WTC11 (cell line): Measurements from ENCODE around the gene ATXN7L2. TPM values are rescaled to one million over a fixed set of nuclear protein-coding genes. Genes with fewer than 3 reads are reported as not detected.

Source experiments
- ATAC-seq: fragments of 200-7000 bp; cut with Tn5 transposase; 2 replicates; pipeline ENCODE4 v1.10.0; 2021; ENCODE audit warnings: mild to moderate bottlenecking, moderate library complexity
- CTCF ChIA-PET: fragments of 300-600 bp; sonication (Branson Sonifier 250); formaldehyde crosslinking; loops from one replicate; lab custom pipeline; 2021; ENCODE audit warnings: antibody characterized with exemption; lab: Charles Lee
- POLR2A ChIA-PET: fragments of 350-600 bp; sonication (Branson Sonifier 250); formaldehyde crosslinking; loops from one replicate; lab custom pipeline; 2021; ENCODE audit warnings: antibody characterized with exemption; lab: Charles Lee
- DNase-seq: peaks from one replicate; pipeline ENCODE4 v3.0.0; 2021; ENCODE audit warnings: low spot score
- H3K27ac Mint-ChIP-seq: 2 replicates; pipeline ENCODE4 v1.8.0; 2021; ENCODE audit warnings: mixed read lengths
- H3K27me3 Mint-ChIP-seq: 2 replicates; pipeline ENCODE4 v1.8.0; 2021; ENCODE audit warnings: low read depth, mild to moderate bottlenecking, moderate library complexity, mixed read lengths
- H3K36me3 Mint-ChIP-seq: 2 replicates; pipeline ENCODE4 v1.8.0; 2021; ENCODE audit warnings: mixed read lengths
- H3K4me1 Mint-ChIP-seq: 2 replicates; pipeline ENCODE4 v1.8.0; 2022; ENCODE audit warnings: mixed read lengths
- H3K4me3 Mint-ChIP-seq: 2 replicates; pipeline ENCODE4 v1.8.0; 2021; ENCODE audit warnings: mild to moderate bottlenecking, moderate library complexity, mixed read lengths
- H3K9me3 Mint-ChIP-seq: 2 replicates; pipeline ENCODE4 v1.8.0; 2021; ENCODE audit warnings: mixed read lengths
- AR ChIP-seq: fragments of 250-450 bp; sonication (Bioruptor Pico); IDR thresholded peaks from 2 replicates; pipeline ENCODE4 v1.9.0; 2021; ENCODE audit warnings: mild to moderate bottlenecking
- ATF1 ChIP-seq: sonication (generic); formaldehyde crosslinking; IDR thresholded peaks from 2 replicates; pipeline ENCODE4 v1.8.1; 2023; ENCODE audit warnings: mild to moderate bottlenecking, moderate library complexity, missing genetic modification reagents
- FOXJ3 ChIP-seq: sonication (generic); formaldehyde crosslinking; IDR thresholded peaks from 2 replicates; pipeline ENCODE4 v1.9.0; 2021; ENCODE audit warnings: missing genetic modification reagents, mild to moderate bottlenecking, borderline replicate concordance
- FOXP1 ChIP-seq: sonication (generic); formaldehyde crosslinking; IDR thresholded peaks from 2 replicates; pipeline ENCODE4 v1.8.0; 2022; ENCODE audit warnings: missing genetic modification reagents, mild to moderate bottlenecking, moderate library complexity, borderline replicate concordance
- GTF2I ChIP-seq: fragments of 250-450 bp; sonication (Bioruptor Pico); conservative IDR thresholded peaks from 2 replicates; pipeline ENCODE4 v1.4.0; 2021; ENCODE audit warnings: mild to moderate bottlenecking
- IRF1 ChIP-seq: sonication (generic); formaldehyde crosslinking; IDR thresholded peaks from 2 replicates; pipeline ENCODE4 v1.8.0; 2023; ENCODE audit warnings: missing genetic modification reagents
- MXD4 ChIP-seq: fragments of 250-450 bp; sonication (Bioruptor Pico); IDR thresholded peaks from 2 replicates; pipeline ENCODE4 v1.8.0; 2021; ENCODE audit warnings: mild to moderate bottlenecking, moderate library complexity, borderline replicate concordance
- NR1H2 ChIP-seq: sonication (generic); formaldehyde crosslinking; IDR thresholded peaks from 2 replicates; pipeline ENCODE4 v1.9.0; 2021; ENCODE audit warnings: mild to moderate bottlenecking, moderate library complexity, missing genetic modification reagents
- SOX15 ChIP-seq: fragments of 250-450 bp; sonication (Bioruptor Pico); IDR thresholded peaks from 2 replicates; pipeline ENCODE4 v1.9.0; 2021; ENCODE audit warnings: mild to moderate bottlenecking
- SP1 ChIP-seq: sonication (generic); formaldehyde crosslinking; conservative IDR thresholded peaks from 2 replicates; pipeline ENCODE4 v1.8.1; 2022; ENCODE audit warnings: missing genetic modification reagents
- TEAD1 ChIP-seq: sonication (generic); formaldehyde crosslinking; IDR thresholded peaks from 2 replicates; pipeline ENCODE4 v1.8.0; 2022; ENCODE audit warnings: mild to moderate bottlenecking, missing genetic modification reagents
- ZBTB21 ChIP-seq: sonication (generic); formaldehyde crosslinking; IDR thresholded peaks from 2 replicates; pipeline ENCODE4 v1.8.1; 2023; ENCODE audit warnings: mild to moderate bottlenecking, missing genetic modification reagents, borderline replicate concordance
- ZNF121 ChIP-seq: sonication (generic); formaldehyde crosslinking; IDR thresholded peaks from 2 replicates; pipeline ENCODE4 v1.8.0; 2023; ENCODE audit warnings: missing genetic modification reagents
- ZNF219 ChIP-seq: sonication (generic); formaldehyde crosslinking; IDR thresholded peaks from 2 replicates; pipeline ENCODE4 v1.8.0; 2023; ENCODE audit warnings: missing genetic modification reagents, mild to moderate bottlenecking, borderline replicate concordance
- ZNF416 ChIP-seq: fragments of 250-450 bp; sonication (Bioruptor Pico); IDR thresholded peaks from 2 replicates; pipeline ENCODE4 v1.9.0; 2021; ENCODE audit warnings: mild to moderate bottlenecking, inconsistent platforms
- total RNA-seq: library from RNA; stranded (reverse); gene quantifications from 3 replicates; pipeline ENCODE4 v1.2.3, GENCODE V29; 2021
- TF ChIP-seq, protein P1 (sequence below): sonication (generic); formaldehyde crosslinking; IDR thresholded peaks from 2 replicates; pipeline ENCODE4 v1.8.0; 2023; ENCODE audit warnings: missing genetic modification reagents, mild to moderate bottlenecking, borderline replicate concordance
- TF ChIP-seq, protein P2 (sequence below): fragments of 250-450 bp; sonication (Bioruptor Pico); IDR thresholded peaks from 2 replicates; pipeline ENCODE4 v2.1.2; 2022; ENCODE audit warnings: mild to moderate bottlenecking, moderate library complexity
- TF ChIP-seq, protein P3 (sequence below): sonication (generic); formaldehyde crosslinking; IDR thresholded peaks from 2 replicates; pipeline ENCODE4 v1.8.0; 2023; ENCODE audit warnings: mild to moderate bottlenecking, missing genetic modification reagents
- TF ChIP-seq, protein P4 (sequence below): sonication (generic); formaldehyde crosslinking; IDR thresholded peaks from 2 replicates; pipeline ENCODE4 v1.8.1; 2023; ENCODE audit warnings: mild to moderate bottlenecking, missing genetic modification reagents

The ATXN7L2 gene
- total RNA-seq, 1 experiment from 2014 or later: 11.1 TPM

DNA sequence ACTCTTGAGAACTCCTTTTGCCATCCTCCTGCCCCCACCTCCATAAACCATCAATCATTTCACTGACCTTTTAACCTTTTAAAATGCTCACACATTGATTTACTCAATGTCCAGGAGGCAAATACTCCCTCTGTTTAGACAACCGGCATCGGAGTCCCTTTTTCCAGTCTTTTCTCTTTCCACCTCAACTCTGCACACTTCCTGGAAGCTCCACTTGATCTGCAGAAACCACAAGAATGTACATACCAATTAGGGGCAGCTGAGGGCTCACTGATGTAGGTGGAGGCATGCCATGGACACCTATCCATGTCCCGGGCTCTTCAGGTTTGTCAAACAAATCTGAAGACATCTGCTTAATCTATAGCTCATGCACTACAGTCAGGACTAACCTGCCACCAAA, 31.1 kb downstream of the ATXN7L2 start (continued):
- TF ChIP-seq, protein P1, sequence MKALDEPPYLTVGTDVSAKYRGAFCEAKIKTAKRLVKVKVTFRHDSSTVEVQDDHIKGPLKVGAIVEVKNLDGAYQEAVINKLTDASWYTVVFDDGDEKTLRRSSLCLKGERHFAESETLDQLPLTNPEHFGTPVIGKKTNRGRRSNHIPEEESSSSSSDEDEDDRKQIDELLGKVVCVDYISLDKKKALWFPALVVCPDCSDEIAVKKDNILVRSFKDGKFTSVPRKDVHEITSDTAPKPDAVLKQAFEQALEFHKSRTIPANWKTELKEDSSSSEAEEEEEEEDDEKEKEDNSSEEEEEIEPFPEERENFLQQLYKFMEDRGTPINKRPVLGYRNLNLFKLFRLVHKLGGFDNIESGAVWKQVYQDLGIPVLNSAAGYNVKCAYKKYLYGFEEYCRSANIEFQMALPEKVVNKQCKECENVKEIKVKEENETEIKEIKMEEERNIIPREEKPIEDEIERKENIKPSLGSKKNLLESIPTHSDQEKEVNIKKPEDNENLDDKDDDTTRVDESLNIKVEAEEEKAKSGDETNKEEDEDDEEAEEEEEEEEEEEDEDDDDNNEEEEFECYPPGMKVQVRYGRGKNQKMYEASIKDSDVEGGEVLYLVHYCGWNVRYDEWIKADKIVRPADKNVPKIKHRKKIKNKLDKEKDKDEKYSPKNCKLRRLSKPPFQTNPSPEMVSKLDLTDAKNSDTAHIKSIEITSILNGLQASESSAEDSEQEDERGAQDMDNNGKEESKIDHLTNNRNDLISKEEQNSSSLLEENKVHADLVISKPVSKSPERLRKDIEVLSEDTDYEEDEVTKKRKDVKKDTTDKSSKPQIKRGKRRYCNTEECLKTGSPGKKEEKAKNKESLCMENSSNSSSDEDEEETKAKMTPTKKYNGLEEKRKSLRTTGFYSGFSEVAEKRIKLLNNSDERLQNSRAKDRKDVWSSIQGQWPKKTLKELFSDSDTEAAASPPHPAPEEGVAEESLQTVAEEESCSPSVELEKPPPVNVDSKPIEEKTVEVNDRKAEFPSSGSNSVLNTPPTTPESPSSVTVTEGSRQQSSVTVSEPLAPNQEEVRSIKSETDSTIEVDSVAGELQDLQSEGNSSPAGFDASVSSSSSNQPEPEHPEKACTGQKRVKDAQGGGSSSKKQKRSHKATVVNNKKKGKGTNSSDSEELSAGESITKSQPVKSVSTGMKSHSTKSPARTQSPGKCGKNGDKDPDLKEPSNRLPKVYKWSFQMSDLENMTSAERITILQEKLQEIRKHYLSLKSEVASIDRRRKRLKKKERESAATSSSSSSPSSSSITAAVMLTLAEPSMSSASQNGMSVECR: no peak
- TF ChIP-seq MXD4 (CRISPR knock-in tag) (no peak), IRF1 (CRISPR knock-in tag) (no peak), ZBTB21 (no peak)

GRCh38 chr1:109516872-109517271, 33.2 kb downstream of the ATXN7L2 start:
- POLR2A ChIA-PET: no interaction called here
- DNase-seq: no peak
- Mint-ChIP-seq H3K4me1 (no peaks in the 10 kb centered on the region), H3K4me3 (no peak overlapping the region), H3K9me3 (no peaks in the 10 kb centered on the region), H3K27ac (no peak overlapping the region), H3K27me3 (peaks cover 12% of the 10 kb centered on the region), H3K36me3 (no peaks in the 10 kb centered on the region)
- CTCF ChIA-PET: interaction anchor here (1.0 to 5.6 kb wide), 4 partner anchors 15 to 23 kb away, joined by 4 to 56 read pairs (median 15); partner anchors contain the start of gene CYB561D1
- no peak for ATAC-seq
- TF ChIP-seq GTF2I (CRISPR knock-in tag) (no peak), FOXP1 (no peak), ZNF121 (CRISPR knock-in tag) (no peak), AR (no peak), NR1H2 (CRISPR knock-in tag) (no peak), FOXJ3 (CRISPR knock-in tag) (no peak), TEAD1 (CRISPR knock-in tag) (no peak), ZNF416 (no peak), SP1 (CRISPR knock-in tag) (no peak), SOX15 (CRISPR knock-in tag) (no peak), ATF1 (CRISPR knock-in tag) (no peak), ZNF219 (CRISPR knock-in tag) (no peak), MXD4 (CRISPR knock-in tag) (no peak)
- TF ChIP-seq, protein P2, sequence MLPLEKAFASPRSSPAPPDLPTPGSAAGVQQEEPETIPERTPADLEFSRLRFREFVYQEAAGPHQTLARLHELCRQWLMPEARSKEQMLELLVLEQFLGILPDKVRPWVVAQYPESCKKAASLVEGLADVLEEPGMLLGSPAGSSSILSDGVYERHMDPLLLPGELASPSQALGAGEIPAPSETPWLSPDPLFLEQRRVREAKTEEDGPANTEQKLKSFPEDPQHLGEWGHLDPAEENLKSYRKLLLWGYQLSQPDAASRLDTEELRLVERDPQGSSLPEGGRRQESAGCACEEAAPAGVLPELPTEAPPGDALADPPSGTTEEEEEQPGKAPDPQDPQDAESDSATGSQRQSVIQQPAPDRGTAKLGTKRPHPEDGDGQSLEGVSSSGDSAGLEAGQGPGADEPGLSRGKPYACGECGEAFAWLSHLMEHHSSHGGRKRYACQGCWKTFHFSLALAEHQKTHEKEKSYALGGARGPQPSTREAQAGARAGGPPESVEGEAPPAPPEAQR: no peak
- TF ChIP-seq, protein P3, sequence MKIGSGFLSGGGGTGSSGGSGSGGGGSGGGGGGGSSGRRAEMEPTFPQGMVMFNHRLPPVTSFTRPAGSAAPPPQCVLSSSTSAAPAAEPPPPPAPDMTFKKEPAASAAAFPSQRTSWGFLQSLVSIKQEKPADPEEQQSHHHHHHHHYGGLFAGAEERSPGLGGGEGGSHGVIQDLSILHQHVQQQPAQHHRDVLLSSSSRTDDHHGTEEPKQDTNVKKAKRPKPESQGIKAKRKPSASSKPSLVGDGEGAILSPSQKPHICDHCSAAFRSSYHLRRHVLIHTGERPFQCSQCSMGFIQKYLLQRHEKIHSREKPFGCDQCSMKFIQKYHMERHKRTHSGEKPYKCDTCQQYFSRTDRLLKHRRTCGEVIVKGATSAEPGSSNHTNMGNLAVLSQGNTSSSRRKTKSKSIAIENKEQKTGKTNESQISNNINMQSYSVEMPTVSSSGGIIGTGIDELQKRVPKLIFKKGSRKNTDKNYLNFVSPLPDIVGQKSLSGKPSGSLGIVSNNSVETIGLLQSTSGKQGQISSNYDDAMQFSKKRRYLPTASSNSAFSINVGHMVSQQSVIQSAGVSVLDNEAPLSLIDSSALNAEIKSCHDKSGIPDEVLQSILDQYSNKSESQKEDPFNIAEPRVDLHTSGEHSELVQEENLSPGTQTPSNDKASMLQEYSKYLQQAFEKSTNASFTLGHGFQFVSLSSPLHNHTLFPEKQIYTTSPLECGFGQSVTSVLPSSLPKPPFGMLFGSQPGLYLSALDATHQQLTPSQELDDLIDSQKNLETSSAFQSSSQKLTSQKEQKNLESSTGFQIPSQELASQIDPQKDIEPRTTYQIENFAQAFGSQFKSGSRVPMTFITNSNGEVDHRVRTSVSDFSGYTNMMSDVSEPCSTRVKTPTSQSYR (CRISPR knock-in tag): no peak
- TF ChIP-seq, protein P4, sequence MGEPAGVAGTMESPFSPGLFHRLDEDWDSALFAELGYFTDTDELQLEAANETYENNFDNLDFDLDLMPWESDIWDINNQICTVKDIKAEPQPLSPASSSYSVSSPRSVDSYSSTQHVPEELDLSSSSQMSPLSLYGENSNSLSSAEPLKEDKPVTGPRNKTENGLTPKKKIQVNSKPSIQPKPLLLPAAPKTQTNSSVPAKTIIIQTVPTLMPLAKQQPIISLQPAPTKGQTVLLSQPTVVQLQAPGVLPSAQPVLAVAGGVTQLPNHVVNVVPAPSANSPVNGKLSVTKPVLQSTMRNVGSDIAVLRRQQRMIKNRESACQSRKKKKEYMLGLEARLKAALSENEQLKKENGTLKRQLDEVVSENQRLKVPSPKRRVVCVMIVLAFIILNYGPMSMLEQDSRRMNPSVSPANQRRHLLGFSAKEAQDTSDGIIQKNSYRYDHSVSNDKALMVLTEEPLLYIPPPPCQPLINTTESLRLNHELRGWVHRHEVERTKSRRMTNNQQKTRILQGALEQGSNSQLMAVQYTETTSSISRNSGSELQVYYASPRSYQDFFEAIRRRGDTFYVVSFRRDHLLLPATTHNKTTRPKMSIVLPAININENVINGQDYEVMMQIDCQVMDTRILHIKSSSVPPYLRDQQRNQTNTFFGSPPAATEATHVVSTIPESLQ: no peak
